Gastroesophageal sphincter (tissue), 4 donors: Measurements from ENCODE around the gene GDPGP1. TPM values are rescaled to one million over a fixed set of nuclear protein-coding genes. Genes with fewer than 3 reads are reported as not detected.

Experiments
- ATAC-seq: fragments of 150-250 bp; one replicate; pipeline ENCODE4 v1.9.1; 2016; ENCODE audit warnings: mild to moderate bottlenecking, moderate library complexity
- H3K27ac ChIP-seq, 4 donors: fragments of 200-600 bp; sonication (generic) in 3 of 4; 1 replicate in 3 of 4; 2 replicates in 1 of 4; pipeline ENCODE4 v1.5.1; 2016 to 2019
- H3K27me3 ChIP-seq: fragments of 200-600 bp; sonication (generic); one replicate; pipeline ENCODE4 v1.5.1; 2019
- H3K36me3 ChIP-seq, 2 donors: fragments of 200-600 bp; sonication (generic); one replicate each; pipeline ENCODE4 v1.5.1; 2019; ENCODE audit warnings: control low read depth in 1 of 2
- H3K4me1 ChIP-seq, 3 donors: fragments of 200-600 bp; sonication (generic); 1 replicate in 2 of 3; 2 replicates in 1 of 3; pipeline ENCODE4 v1.5.1; 2016 to 2019; ENCODE audit warnings: control low read depth in 2 of 3
- H3K4me3 ChIP-seq, 2 donors: fragments of 200-600 bp; sonication (generic); one replicate each; pipeline ENCODE4 v1.5.1; 2019; ENCODE audit warnings: mild to moderate bottlenecking in 1 of 2, moderate library complexity in 1 of 2
- H3K9me3 ChIP-seq, 3 donors: fragments of 200-600 bp; sonication (generic); one replicate each; pipeline ENCODE4 v1.5.1; 2017 to 2019; ENCODE audit warnings: control low read depth in 2 of 3
- EP300 ChIP-seq: sonication (generic); formaldehyde crosslinking; IDR thresholded peaks from one replicate; pipeline ENCODE4 v1.6.1; 2017; ENCODE audit warnings: antibody characterized with exemption, mild to moderate bottlenecking
- POLR2A ChIP-seq, 2 donors: fragments of 450-650 bp; IDR thresholded peaks; one replicate each; pipeline ENCODE4 v1.6.1; 2017; ENCODE audit warnings: antibody characterized with exemption in 2 of 2, mild to moderate bottlenecking in 2 of 2, moderate library complexity in 1 of 2
- POLR2AphosphoS5 ChIP-seq: sonication (generic); formaldehyde crosslinking; IDR thresholded peaks from one replicate; pipeline ENCODE4 v1.6.1; 2017; ENCODE audit warnings: antibody characterized with exemption
- WGBS, 2 donors: methylation state at CpG; one replicate each; pipeline ENCODE4 v1.1.5; 2018; ENCODE audit warnings: low coverage in 1 of 2; 5-methylcytosine and 5-hydroxymethylcytosine counted together
- total RNA-seq, 4 donors: library from RNA; depleted of rRNA; stranded (reverse); fragments of >200 nt; gene quantifications; one replicate each; pipeline ENCODE4 v1.1.0, GENCODE V29; 2016
- TF ChIP-seq, protein P1 (sequence below), 4 experiments: fragments of 200-600 bp in 2 of 4; fragments of 450-650 bp in 2 of 4; sonication (generic) in 1 of 4; IDR thresholded peaks; one replicate each; pipeline ENCODE4 v1.5.1; 2017 to 2019; ENCODE audit warnings: antibody characterized with exemption in 4 of 4, mild to moderate bottlenecking in 2 of 4, moderate library complexity in 2 of 4

Gene GDPGP1
- total RNA-seq, 4 donors from 2014 or later: 2.0 to 8.9 (median 7.5) TPM

DNA sequence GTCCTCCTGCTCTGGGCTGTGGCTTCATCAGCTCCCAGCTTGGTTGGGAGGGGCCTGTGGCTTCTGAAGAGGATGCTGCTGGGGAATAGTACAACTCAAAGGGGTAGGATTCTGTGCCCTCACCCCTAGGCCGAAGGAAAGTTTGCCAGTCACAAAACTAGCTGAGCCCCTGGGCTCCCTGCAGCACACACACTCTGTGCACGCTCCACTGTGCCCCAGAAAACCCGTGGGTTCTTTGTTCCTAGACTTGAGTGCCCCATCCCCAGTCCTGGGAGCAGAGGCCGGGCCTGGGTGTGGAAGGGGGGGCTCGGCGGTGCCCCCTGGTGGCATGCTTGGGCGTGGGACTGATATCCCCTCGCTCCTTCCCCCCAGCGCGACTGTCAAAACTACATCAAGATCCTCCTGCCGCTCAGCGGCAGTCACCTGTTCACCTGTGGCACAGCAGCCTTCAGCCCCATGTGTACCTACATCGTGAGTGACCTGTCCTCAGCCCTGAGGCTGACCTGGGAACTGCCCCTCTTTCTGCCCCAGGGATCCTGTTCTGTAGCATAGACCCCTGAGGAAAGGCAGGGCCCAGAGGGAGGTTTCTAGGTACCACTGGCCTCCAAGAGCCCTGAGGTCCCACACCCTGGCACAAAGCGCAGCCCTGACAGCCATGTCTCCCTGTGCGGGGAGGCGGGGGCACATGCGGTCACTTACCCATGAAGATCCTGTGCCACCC is 14.4 kb upstream of the GDPGP1 start:
- peak overlapping the region in 3 of 4 donors; percentile 30 to 63 (median 60) for H3K27ac ChIP-seq

DNA sequence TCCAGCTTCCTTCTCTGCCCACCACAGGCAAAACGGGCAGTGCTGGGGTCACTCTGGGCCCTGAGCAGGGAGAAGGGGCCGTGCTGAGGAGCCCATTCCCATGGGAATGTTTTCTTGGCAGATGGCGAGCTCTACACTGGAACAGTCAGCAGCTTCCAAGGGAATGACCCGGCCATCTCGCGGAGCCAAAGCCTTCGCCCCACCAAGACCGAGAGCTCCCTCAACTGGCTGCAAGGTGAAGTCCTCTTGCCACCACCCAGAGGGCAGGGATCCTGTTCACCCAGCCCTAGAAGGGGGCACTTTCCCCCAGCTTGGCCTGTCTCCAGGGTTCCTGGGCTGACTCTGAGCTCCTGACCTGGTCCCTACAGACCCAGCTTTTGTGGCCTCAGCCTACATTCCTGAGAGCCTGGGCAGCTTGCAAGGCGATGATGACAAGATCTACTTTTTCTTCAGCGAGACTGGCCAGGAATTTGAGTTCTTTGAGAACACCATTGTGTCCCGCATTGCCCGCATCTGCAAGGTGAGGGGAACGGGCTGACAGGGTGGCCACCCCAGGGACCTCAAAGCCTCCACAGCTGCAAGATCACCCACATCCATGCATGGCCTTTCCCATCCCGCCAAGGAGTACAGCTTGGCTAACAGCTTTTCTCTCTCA is 12.6 kb upstream of the GDPGP1 start:
- Histone ChIP-seq H3K9me3 (no peaks in the 10 kb centered on the region), H3K4me1 (peaks cover 0 to 53% (median 4%) of the 10 kb centered on the region in 3 donors), H3K27me3 (no peaks in the 10 kb centered on the region), H3K4me3 (no peak overlapping the region), H3K27ac (peak overlapping the region in 3 of 4 donors; percentile 69 to 77 (median 71)), H3K36me3 (peaks cover 0 to 74% of the 10 kb centered on the region in 2 donors)
- peak; percentile 54 for TF ChIP-seq POLR2AphosphoS5
- no peak for TF ChIP-seq POLR2A (IDR thresholded peaks at IDR 0.05)
- TF ChIP-seq, protein P1, sequence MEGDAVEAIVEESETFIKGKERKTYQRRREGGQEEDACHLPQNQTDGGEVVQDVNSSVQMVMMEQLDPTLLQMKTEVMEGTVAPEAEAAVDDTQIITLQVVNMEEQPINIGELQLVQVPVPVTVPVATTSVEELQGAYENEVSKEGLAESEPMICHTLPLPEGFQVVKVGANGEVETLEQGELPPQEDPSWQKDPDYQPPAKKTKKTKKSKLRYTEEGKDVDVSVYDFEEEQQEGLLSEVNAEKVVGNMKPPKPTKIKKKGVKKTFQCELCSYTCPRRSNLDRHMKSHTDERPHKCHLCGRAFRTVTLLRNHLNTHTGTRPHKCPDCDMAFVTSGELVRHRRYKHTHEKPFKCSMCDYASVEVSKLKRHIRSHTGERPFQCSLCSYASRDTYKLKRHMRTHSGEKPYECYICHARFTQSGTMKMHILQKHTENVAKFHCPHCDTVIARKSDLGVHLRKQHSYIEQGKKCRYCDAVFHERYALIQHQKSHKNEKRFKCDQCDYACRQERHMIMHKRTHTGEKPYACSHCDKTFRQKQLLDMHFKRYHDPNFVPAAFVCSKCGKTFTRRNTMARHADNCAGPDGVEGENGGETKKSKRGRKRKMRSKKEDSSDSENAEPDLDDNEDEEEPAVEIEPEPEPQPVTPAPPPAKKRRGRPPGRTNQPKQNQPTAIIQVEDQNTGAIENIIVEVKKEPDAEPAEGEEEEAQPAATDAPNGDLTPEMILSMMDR (IDR thresholded peaks at IDR 0.05): peak in 3 of 4 experiments; percentile 81 to 93 (median 86)
- ATAC-seq: peak; percentile 82
- WGBS, 2 donors: 59 to 60% methylated on average over 1 to 4 of the region's 14 CpGs

More for the DNA sequence above, 14.4 kb upstream of the GDPGP1 start:
- peaks cover 0 to 67% of the 10 kb centered on the region in 2 donors for H3K36me3 ChIP-seq
- no peaks in the 10 kb centered on the region for H3K27me3 ChIP-seq
- peaks cover 0 to 44% (median 4%) of the 10 kb centered on the region in 3 donors for H3K4me1 ChIP-seq
- H3K4me3 ChIP-seq: no peak overlapping the region
- no peaks in the 10 kb centered on the region for H3K9me3 ChIP-seq
- peak; percentile 35 for ATAC-seq
- TF ChIP-seq, protein P1 (IDR thresholded peaks at IDR 0.05): peak in 3 of 4 experiments; percentile 53 to 85 (median 57)
- TF ChIP-seq POLR2AphosphoS5: no peak
- WGBS, 2 donors: 57 to 100% methylated on average over 4 to 13 of the region's 17 CpGs

GRCh38 chr15:90222547-90222946 is 11.5 kb upstream of the GDPGP1 start:
- no peaks in the 10 kb centered on the region for H3K27me3 ChIP-seq
- no peak overlapping the region for H3K27ac ChIP-seq
- H3K4me1 ChIP-seq: peaks cover 0 to 57% (median 4%) of the 10 kb centered on the region in 3 donors
- H3K9me3 ChIP-seq: no peaks in the 10 kb centered on the region
- TF ChIP-seq EP300 (no peak), POLR2A (IDR thresholded peaks at IDR 0.05) (no peak), POLR2AphosphoS5 (no peak)
- TF ChIP-seq, protein P1 (IDR thresholded peaks at IDR 0.05): no peak
- peaks cover 0 to 76% of the 10 kb centered on the region in 2 donors for H3K36me3 ChIP-seq
- H3K4me3 ChIP-seq: no peak overlapping the region
- WGBS, 2 donors: 73 to 83% methylated on average over 2 of the region's 2 CpGs
- no peak for ATAC-seq

- Histone ChIP-seq H3K4me1 (peaks cover 0 to 63% (median 4%) of the 10 kb centered on the region in 3 donors), H3K36me3 (peaks cover 0 to 76% of the 10 kb centered on the region in 2 donors), H3K4me3 (no peak overlapping the region), H3K9me3 (no peaks in the 10 kb centered on the region), H3K27ac (no peak overlapping the region), H3K27me3 (no peaks in the 10 kb centered on the region)
- TF ChIP-seq POLR2A (IDR thresholded peaks at IDR 0.05): no peak
- no peak for TF ChIP-seq POLR2AphosphoS5
- no peak for TF ChIP-seq EP300
- TF ChIP-seq, protein P1 (IDR thresholded peaks at IDR 0.05): no peak
- 85% methylated on average over 4 of the region's 22 CpGs; no CpG with 5 or more reads in 1 of the 2 donors for WGBS, 2 donors
- no peak for ATAC-seq
Measured at GRCh38 chr15:90223441-90224165, 10.4 kb upstream of the GDPGP1 start.
